ENCODE data around the gene IL22RA1.

IL22RA1 gene

GRCh38 chr1:24164004-24164403 is 21.1 kb upstream of the IL22RA1 start:
- DNase-seq: no peak

GRCh38 chr1:24162201-24162600 is 19.3 kb upstream of the IL22RA1 start:
- no peak for DNase-seq

- no peak for DNase-seq
These were observed 18.3 kb upstream of the IL22RA1 start for GRCh38 chr1:24161270-24161669.

DNA sequence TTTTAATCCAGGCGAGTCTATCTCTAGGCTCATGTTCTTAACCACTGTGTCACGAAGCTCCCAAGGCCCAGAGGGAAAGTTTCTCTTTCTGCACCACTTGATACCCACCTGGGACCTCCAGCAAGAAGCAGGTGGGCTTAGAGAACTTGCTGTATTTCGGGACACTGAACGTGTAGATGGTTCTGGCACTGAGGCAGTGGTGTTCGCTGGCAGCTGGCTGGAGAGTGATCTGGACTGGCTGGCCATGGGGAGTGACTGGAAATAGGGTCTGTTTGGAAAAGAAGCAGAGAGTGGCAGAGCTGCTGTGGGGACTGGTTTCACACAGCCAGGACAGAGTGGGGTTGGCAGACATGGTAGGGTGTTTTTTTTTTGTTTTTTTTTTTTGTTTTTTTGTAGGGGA is 16.4 kb upstream of the IL22RA1 start:
- no peak for DNase-seq

GRCh38 chr1:24157918-24158481 is 15.1 kb upstream of the IL22RA1 start:
- DNase-seq: no peak

- DNase-seq: no peak
These were observed 13.8 kb upstream of the IL22RA1 start for GRCh38 chr1:24156542-24157260.

DNA sequence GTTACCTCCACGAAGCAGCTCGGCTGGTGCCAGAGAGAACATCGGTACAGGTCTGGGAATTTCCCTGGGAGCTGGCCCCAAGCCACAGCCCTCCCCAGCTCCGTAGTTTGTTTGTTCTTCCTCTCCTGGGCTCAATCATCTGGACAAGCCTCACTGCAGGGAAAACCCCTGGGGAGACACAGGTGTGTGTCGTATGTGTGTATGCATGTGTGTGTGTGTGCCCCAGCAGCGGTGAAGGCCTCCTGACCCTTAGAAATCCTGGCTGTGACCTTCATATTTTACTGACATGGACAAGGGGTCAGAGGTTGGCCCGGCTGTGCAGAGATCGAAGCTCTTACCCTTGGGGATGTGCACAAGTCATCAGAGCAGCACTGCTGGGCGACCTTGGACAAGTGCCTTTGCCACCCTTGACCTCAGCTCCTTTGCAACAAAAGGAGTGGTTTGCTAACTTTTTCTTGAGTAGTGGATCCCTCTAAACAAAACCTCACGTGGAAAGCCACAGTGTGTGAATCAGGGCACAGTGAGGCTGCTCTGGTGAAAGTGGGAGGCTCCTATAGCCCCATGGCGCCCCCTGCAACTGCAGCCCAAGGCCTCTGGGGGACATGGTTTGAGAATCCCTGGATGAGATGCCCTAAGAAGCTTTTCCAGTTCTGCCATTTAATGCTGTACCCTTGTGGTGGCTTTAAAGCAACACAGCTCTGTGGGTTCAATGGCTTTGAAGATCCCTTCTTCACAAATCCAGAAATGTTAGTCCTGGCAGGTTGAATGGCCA is 12.3 kb upstream of the IL22RA1 start:
- peak; percentile 6 for DNase-seq

GRCh38 chr1:24154215-24154614 is 11.3 kb upstream of the IL22RA1 start:
- DNase-seq: no peak

DNA sequence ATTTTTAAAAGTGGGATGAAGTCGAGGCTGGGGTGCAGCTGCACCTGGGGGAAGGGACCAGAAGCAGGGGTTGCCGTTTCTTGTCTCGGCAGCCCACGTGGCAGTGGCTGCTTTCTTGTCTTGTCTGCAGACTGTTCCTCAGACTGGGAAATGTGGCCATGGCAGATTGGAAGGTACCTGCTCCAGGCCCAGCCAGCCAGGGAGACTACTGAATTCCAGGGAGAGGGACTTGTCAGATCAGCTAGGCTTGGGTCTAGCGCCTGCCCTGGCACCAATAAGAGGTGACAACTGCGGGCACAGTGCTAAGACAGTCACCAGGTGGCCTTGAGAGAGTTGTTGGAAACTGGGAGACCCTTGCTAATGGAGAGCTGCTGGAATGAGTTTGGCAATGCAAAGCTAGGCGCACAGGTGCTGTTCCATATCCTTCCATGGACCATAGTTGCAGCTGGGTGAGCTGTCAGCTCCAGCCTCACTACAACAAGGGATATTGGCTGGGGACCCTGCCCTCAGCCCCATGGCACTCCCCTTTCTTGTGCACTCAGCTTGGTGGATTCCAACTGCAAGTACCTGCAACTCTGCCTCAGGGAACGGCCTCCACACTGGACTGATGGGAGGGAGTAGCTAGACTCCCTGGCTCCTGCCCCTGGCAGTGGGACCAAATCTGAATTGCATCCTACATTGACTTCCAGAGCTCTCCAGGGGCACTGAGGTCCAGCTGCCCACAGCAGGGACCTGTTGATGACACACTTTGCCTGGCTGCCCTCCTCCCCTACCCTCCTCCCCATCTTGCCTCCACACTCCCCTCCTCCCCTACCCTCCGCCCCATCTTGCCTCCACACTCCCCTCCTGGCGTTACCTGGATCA is 9.9 kb upstream of the IL22RA1 start:
- no peak for DNase-seq

- DNase-seq: peak; percentile 94
These were observed 8.2 kb upstream of the IL22RA1 start for GRCh38 chr1:24151175-24151533.

DNA sequence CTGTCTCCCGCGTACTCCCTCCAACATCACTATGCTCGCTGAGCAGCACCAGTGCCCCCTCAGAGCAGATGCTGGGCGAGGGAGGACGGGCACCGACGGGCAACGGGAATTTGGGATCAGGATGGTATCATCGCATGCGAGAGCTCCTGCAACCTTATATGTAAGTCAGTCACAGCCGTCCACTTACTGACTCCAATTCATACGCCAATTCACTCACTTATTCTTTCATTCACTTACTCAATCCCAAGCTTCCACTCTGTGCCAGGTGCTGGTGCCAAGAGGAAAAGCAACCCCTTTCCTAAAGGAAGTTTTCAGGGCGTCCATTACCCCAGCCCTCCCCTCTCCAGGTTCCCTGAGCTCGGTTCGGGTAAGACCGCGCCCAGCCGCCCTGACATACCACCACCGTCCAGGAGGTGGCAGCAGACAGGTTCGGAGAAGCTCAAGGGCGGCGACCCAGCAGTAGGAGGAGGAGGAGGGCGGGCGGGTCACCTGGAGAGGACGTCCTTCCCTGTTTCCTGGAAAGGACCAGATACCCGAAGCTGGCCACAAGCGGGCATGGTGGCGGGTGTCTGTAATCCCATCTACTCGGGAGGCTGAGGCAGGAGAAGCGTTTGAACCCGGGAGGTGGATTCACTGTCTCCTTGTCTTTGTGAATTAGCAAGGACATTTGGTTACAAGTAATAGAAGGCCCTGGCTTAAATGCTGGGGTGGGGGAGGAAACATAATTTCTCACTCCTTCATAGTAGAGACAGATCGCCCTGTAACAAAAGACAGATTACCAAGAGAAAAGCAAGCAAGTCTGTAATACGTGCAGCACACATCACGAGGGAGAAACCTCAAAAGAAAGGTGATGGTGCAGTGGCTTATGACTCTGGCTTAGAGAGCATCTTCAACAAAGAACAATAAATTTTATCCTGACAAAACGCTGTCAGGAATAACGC is 7.6 kb upstream of the IL22RA1 start:
- DNase-seq: peak; percentile 87

GRCh38 chr1:24149866-24150233 is 6.9 kb upstream of the IL22RA1 start:
- no peak for DNase-seq

- DNase-seq: no peak
These were observed 4.9 kb upstream of the IL22RA1 start for GRCh38 chr1:24147816-24148215.

DNA sequence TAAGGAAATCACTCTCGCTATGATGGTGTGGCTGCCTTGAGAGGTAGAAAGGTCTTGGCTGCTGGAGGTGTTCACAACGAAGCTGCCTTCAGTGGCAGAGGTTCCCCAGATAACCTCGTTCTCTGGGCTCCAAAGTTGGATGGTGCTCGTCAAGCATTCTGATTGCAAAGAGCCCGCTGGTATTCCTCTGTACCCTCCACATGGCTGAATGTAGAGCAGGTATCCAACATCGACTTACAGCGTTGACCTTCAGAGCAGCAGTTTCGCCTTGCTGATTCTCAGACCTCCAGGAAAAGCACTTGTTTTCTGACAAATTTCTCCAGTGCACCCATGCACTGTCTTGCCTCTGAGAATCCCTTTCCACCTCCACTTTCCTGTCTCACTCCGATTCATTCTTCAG is 4.3 kb upstream of the IL22RA1 start:
- no peak for DNase-seq

DNA sequence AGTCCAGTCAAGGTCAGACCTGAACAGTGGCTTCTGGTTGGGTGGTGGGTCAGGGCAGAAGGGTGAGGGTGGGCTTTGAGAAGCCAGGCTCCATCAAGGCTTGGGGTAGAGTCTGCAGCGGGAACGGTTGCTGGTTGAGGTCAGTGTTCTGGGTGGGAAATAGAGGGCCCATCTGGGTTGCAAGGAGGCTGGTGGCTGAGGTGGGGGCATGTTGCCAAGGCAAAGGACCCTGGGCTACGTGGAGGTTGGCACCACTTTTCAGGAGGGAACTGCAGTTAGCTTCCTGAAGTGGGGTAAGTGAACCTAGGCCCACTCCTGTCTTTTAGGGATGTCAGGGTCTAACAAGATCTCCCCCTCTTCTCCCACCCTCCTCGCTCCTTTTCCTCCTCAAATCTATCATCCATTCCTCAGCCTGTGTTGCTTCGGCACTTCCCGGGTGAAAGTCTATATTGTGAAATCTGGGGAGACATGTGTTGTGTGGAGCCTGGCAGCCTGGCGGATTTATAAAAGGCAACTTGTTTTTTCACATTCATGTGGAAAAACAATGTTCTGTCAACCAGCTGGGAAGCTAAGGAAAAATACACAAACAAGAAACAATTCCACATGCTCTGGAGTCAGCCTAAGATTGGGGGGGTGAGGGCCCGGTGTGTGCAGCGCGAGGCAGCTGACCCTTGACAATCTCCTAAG is 1.5 kb downstream of the IL22RA1 start:
- no peak for DNase-seq

- no peak for DNase-seq
These were observed 2.2 kb downstream of the IL22RA1 start for GRCh38 chr1:24140741-24141181.

DNA sequence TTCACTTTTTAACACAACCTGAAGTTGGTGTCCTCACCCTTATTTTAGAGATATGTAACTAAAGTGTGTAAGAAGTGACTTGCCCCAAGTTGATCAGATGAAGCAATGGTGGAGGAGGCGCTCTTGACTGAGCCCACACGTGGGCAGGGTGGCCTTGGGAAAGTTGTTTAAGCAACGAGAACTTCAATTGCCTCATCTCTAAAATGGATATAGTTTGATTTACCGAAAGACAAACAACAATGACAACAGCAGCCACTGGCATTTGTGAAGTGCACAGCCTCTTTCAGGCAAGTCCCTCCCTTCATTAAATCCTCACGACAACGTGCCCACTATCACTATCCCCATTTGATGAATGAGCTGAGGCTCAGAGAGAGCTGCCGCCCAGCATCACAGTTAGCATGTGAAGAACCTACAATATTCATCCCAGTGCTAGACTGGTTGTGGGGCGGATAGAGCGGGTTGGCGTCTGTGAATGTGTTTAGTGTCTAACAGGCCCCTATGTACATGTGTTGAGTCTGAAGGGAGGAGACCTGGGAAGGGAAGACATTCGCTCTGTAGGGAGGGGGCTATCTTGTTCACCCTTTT is 3.0 kb downstream of the IL22RA1 start:
- no peak for DNase-seq

- no peak for DNase-seq
These were observed 3.8 kb downstream of the IL22RA1 start for GRCh38 chr1:24139222-24139489.

- DNase-seq: no peak
These were observed 4.3 kb downstream of the IL22RA1 start for GRCh38 chr1:24138476-24139221.

DNA sequence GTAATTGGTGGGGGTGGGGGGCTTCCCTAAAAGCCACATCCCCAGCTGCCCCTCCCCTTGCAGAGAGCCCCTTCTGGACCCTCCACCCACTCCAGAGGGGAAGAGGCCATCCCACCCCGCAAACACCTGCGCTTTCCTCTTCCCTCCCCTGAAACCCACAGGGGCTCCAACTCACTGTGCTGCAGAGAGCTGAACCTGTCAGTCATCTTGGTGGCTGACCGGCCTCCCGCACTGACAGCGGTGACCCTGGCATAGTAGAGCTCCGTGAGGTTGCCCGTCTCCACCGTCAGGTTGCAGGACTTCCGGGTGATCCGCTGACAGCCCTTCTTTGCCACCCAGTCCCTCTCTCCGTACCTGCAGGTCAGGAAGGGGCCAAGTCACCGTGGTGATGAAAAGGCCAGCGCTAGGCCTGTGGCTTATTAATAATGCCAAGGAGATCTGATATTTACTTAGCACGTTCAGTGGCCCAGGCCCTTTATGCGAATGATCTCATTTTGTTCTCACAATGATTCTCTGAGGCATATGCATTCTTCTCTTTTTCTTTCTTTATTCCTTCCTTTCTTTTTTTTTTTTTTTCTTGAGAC is 5.9 kb downstream of the IL22RA1 start:
- no peak for DNase-seq

Measured in NCI-H1436 (cell line).